GM21786 (cell line): ENCODE data around the gene FLYWCH1.
A peak's percentile ranks its signal among the peaks of the same experiment; 100 is the strongest.

Experiments
- ATAC-seq: cut with Tn5 transposase; IDR thresholded peaks from one replicate; pipeline ENCODE4 v1.9.1; 2021; ENCODE audit not compliant: unreplicated experiment

FLYWCH1 gene

DNA sequence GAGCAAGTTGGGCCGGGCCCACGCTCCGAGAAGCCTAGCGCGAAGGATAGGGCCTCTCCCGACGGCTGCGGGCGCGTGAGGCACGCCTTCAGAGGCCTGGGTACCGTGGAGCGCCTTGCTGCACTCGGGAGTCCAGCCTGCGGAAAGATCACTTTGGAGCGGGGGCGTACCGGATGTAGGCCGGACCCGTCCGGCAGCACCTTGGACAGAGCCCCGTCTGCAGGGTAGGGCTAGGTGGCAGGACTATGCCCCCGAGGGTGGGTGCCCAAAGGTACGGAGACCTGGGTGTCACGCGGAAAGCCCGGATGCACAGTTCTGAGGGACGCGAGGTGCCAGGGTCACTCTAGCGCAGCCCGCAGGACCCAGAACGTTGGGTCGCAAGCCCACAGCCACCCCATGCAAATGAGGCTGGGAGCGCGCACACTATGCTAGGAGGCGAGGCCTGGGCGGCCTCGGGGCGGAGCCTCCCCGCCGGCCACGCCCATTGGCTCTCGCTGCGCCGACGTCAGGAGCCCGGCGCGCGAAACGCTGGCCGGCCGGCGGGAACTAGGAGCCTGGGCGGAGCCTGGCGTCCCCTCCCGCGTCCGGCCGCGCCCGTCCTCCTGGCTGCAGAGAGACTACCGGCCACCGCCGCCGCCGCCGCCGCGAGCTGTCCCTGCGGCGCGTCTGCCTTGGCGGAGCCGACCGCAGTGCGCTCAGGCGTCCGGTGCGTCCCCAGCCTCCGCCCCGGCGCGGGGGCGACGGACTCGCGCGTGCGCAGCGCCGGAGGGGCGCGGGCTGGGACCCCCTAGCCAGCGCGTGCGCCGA, 57.2 kb downstream of the FLYWCH1 start, which contains the start of gene PAQR4:
Gene PAQR4 (plus strand): TSS at position 611 of the 807 bp plus-strand sequence. CDS start 327 bp downstream, outside the sequence.
- ATAC-seq, result peak; percentile 67

- ATAC-seq, result no peak
Observed at GRCh38 chr16:2969545-2970521, 58.1 kb downstream of the FLYWCH1 start.

GRCh38 chr16:2970563-2970962, 58.8 kb downstream of the FLYWCH1 start:
- no peak for ATAC-seq

GRCh38 chr16:2971134-2971984, 59.6 kb downstream of the FLYWCH1 start:
- no peak for ATAC-seq

GRCh38 chr16:2971985-2972784, 60.5 kb downstream of the FLYWCH1 start:
- no peak for ATAC-seq

- ATAC-seq, result no peak
Observed at GRCh38 chr16:2973093-2973492, 61.4 kb downstream of the FLYWCH1 start.

GRCh38 chr16:2973605-2974318, 62.0 kb downstream of the FLYWCH1 start:
- ATAC-seq, result no peak

DNA sequence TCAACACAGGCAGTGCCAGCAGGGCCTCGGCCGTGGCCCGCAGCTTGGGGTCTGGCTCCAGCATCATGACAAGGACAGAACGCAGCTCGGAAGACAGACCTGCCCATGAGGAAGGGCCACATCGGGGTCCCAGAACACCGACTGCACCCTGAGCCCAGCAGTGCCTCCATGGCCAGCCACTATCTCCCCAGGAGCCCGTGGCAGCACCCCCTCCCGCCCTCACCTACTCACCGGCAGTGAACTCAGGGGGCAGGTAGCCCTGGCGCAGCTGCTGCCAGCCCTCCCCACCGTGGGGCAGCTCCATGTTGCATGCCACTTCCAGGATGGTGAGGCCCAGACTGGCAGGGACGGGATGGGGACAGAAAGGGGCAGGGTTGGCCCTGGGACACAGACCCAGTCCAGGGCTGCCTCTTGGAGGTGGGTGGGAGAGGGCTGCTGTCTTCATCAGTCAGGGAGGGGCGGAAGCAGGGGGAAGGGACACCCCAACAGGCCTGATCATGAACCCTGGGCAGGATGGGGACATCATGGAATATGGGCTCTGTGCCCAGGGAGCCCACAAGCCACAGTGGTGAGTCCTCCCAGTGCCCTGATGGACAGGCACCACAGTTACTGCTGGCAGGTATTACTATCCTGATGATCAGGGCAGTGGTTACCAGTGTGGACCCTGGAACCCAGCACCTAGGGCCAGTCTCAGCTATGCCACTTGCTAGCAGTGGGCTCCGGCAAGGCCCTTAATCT, 62.8 kb downstream of the FLYWCH1 start:
- no peak for ATAC-seq

DNA sequence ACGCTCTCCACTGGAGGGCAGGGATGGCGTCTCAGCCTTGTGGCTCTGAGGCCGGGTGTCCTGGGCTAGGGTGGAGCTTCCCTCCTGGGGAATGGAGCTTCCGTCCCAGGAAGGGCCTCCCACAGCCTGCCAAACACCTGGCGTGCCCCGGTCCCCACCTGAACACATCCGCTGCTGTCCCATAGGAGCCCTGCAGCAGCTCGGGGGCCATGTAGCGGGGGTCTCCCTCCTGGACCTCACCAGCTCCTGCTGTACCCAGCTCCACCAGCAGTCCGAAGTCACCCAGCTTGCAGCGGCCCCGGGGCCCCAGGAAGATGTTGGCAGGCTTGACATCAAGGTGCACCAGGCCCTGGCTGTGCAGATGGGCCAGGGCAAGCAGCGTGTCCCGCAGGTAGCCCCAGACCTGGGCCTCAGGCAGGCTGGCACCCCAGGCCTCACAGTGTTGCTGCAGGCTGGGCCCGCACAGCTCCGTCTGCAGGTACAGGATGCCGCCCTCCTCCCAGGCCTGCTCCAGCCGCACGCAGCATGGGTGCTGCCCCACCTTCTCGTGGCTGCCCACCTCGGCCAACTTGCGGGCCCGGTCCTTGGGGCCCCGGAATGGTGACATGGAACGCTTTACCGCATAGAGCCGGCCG, 63.5 kb downstream of the FLYWCH1 start:
- ATAC-seq, result no peak

- no peak for ATAC-seq
Observed at GRCh38 chr16:2976201-2976600, 64.5 kb downstream of the FLYWCH1 start.

DNA sequence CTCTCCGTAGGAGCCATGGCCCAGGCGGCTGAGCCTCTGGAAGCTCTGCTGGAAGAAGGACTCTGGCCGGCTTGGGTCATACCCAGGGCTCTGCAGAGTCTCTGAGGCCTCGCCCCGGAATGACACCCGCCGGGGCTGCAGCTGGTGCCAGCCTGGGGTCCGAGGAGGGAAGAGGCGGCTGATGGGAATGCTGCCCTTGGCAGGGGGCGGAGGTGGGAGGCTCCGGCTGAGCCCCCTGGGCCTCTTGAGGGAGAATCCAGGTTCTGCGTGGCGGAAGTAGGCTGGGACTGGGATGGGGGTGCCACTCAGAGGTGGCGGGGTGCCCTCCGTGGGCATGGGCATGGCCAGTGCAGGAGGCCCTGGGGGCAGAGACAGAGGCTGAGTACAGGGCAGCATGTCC, 64.9 kb downstream of the FLYWCH1 start:
- ATAC-seq, result no peak

DNA sequence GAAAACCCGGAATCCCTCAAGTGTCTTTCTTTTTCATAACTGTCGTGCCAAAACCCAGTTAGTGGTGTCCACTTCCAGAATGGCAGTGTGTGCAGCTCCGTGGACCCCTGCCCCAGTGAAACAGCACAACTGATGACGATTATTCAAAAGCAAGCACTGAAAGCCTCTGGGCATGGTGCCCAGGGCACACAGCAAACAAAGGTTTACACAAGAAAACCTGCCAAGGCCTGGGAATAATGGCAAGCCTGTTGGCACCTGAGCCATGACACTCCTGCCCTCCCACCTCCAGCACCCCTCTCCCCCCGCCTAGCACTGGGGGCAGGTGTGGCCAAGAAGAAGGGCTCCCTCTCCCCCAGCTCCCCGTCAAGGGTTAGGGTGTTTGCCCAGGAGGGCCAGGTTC, 65.7 kb downstream of the FLYWCH1 start:
- ATAC-seq, result no peak

- peak; percentile 2 for ATAC-seq
Observed at GRCh38 chr16:2979669-2980226, 68.0 kb downstream of the FLYWCH1 start.

GRCh38 chr16:2980227-2981176, 68.8 kb downstream of the FLYWCH1 start, which contains the start of gene PKMYT1:
PKMYT1 (minus strand) TSS chr16:2980446; CDS start chr16:2979657, 789 bp downstream.
- peak; percentile 65 for ATAC-seq

DNA sequence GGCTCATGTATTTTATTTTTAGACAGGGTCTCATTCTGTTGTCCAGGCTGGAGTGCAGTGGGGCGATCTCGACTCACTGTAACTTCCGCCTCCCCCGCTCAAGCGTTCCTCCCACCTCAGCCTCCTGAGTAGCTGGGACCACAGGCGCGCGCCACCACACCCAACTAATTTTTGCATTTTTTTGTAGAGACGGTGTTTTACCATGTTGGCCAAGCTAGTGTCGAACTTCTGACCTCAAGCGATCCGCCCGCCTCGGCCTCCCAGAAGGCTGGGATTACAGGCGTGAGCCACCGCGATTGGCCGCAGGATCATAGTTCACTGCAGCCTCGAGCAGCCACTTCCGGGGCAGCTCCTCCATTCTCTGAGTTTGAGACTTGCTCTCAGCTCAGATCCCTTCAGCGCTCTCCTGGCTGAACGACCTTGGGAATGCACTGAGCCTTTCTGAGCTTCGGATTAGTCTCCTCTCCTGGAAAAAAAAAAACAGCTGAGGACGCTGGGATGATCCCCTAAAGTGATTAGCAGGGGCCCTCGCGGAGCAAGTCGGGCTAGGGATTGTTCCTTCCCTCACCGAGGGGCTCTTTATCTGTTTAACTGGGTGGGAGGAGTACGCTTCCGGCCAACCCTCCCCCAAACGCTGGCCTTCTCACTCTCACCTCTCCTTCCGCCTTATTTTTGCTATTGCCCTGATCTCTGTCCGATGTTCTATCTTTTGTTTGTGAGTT, 69.6 kb downstream of the FLYWCH1 start:
- ATAC-seq, result no peak

- no peak for ATAC-seq
Observed at GRCh38 chr16:2981899-2982250, 70.1 kb downstream of the FLYWCH1 start.
